Measurements from ENCODE around the gene NCAM1. TPM values are rescaled to one million over a fixed set of nuclear protein-coding genes. Genes with fewer than 3 reads are reported as not detected.

Gene NCAM1
- total and polyA plus RNA-seq, 2 of the 13 experiments (the other 11 are each of a cell fraction or from before 2014, with no cell fraction given) = 0.05 TPM; not detected in 1

- TF ChIP-seq MTA3 (CRISPR knock-in tag; IDR thresholded peaks at IDR 0.05) (no peak), DR1 (CRISPR knock-in tag; IDR thresholded peaks at IDR 0.05) (peak; percentile 61; the same call in 1 of the 2 replicates), PATZ1 (CRISPR knock-in tag; IDR thresholded peaks at IDR 0.05) (peak; percentile 37), HNF4A (CRISPR knock-in tag; IDR thresholded peaks at IDR 0.05) (peak; percentile 52), ZNF776 (CRISPR knock-in tag; IDR thresholded peaks at IDR 0.05) (0 out of 2 replicates have a peak, but pooled peaks have one; percentile 70), CERS6 (CRISPR knock-in tag; IDR thresholded peaks at IDR 0.05) (no peak), MAFK (conservative IDR thresholded peaks at IDR 0.05 in 1 of 2, IDR thresholded peaks at IDR 0.05 in 1 of 2; ENCODE audit: low read length in 2 of 2) (no peak), BRF2 (CRISPR knock-in tag; IDR thresholded peaks at IDR 0.05) (0 out of 2 replicates have a peak, but pooled peaks have one; percentile 47), KIAA2018 (CRISPR knock-in tag; IDR thresholded peaks at IDR 0.05; ENCODE audit: borderline replicate concordance) (no peak), ZNF800 (CRISPR knock-in tag; IDR thresholded peaks at IDR 0.05) (peak; percentile 84), ZNF44 (CRISPR knock-in tag; IDR thresholded peaks at IDR 0.05) (0 out of 2 replicates have a peak, but pooled peaks have one; percentile 19), MAF1 (CRISPR knock-in tag; IDR thresholded peaks at IDR 0.05; ENCODE audit: borderline replicate concordance) (no peak), CC2D1A (CRISPR knock-in tag; IDR thresholded peaks at IDR 0.05) (no peak)
These were observed 353.4 kb downstream of the NCAM1 start, which contains the start of gene TTC12 (continued) for GRCh38 chr11:113314389-113315301.
